GM23338 (cell line): ENCODE results near the gene TOP2A. TPM values are rescaled to one million over a fixed set of nuclear protein-coding genes. Genes with fewer than 3 reads are reported as not detected.

ENCODE experiments used
- ATAC-seq: fragments of 200-7000 bp; cut with Tn5 transposase; 3 replicates; pipeline ENCODE4 v1.9.1; 2020
- DNase-seq: peaks from one replicate; pipeline ENCODE4 v3.0.0-alpha.2; 2015; ENCODE audit warnings: low spot score
- H2AFZ ChIP-seq: fragments of 200-600 bp; sonication (generic); 2 replicates; pipeline ENCODE4 v1.8.0; 2016; ENCODE audit warnings: antibody characterized with exemption, mild to moderate bottlenecking, moderate library complexity
- H3F3A ChIP-seq: fragments of 200-600 bp; sonication (generic); replicated peaks from 2 replicates; pipeline ENCODE4 v1.8.0; 2017; ENCODE audit warnings: antibody characterized with exemption, mixed run types, low read depth
- H3K27ac ChIP-seq: fragments of 200-600 bp; sonication (generic); 2 replicates; pipeline ENCODE4 v1.6.1; 2016; ENCODE audit warnings: low read depth
- H3K27me3 ChIP-seq: fragments of 200-600 bp; sonication (generic); 2 replicates; pipeline ENCODE4 v1.8.0; 2016; ENCODE audit warnings: mild to moderate bottlenecking, mixed run types, moderate library complexity; ENCODE audit not compliant: insufficient read depth
- H3K36me3 ChIP-seq: fragments of 200-600 bp; sonication (generic); 2 replicates; pipeline ENCODE4 v1.8.0; 2016; ENCODE audit warnings: mild to moderate bottlenecking; ENCODE audit not compliant: insufficient read depth
- H3K4me1 ChIP-seq: fragments of 200-600 bp; sonication (generic); 2 replicates; pipeline ENCODE4 v1.8.0; 2016; ENCODE audit warnings: mild to moderate bottlenecking, moderate library complexity; ENCODE audit not compliant: insufficient read depth
- H3K4me2 ChIP-seq: fragments of 200-600 bp; sonication (generic); 2 replicates; pipeline ENCODE4 v1.7.1; 2017; ENCODE audit warnings: mixed run types
- H3K4me3 ChIP-seq: fragments of 200-600 bp; sonication (generic); 2 replicates; pipeline ENCODE4 v1.6.1; 2016; ENCODE audit warnings: mixed run types
- H3K79me2 ChIP-seq: fragments of 200-600 bp; sonication (generic); replicated peaks from 2 replicates; pipeline ENCODE4 v1.8.0; 2017; ENCODE audit warnings: mild to moderate bottlenecking; ENCODE audit not compliant: insufficient read depth
- H3K9me2 ChIP-seq: fragments of 200-600 bp; sonication (generic); 2 replicates; pipeline ENCODE4 v1.8.0; 2017; ENCODE audit not compliant: insufficient read depth
- H4K20me1 ChIP-seq: fragments of 200-600 bp; sonication (generic); replicated peaks from 2 replicates; pipeline ENCODE4 v1.8.0; 2017; ENCODE audit warnings: mild to moderate bottlenecking; ENCODE audit not compliant: insufficient read depth
- H3K27ac Mint-ChIP-seq: 2 replicates; pipeline ENCODE4 v1.8.0; 2020; ENCODE audit warnings: inconsistent platforms, mild to moderate bottlenecking, moderate library complexity, mixed read lengths
- H3K27me3 Mint-ChIP-seq: 3 replicates; pipeline ENCODE4 v1.8.0; 2022; ENCODE audit warnings: low read depth, mild to moderate bottlenecking, moderate library complexity, mixed read lengths, inconsistent platforms; ENCODE audit not compliant: insufficient read depth, poor library complexity
- H3K36me3 Mint-ChIP-seq: 3 replicates; pipeline ENCODE4 v1.8.0; 2021; ENCODE audit warnings: low read depth, mild to moderate bottlenecking, inconsistent platforms, moderate library complexity, mixed read lengths
- H3K4me1 Mint-ChIP-seq: 3 replicates; pipeline ENCODE4 v1.8.0; 2020; ENCODE audit warnings: mild to moderate bottlenecking, inconsistent platforms, mixed read lengths
- H3K4me3 Mint-ChIP-seq: 3 replicates; pipeline ENCODE4 v1.8.0; 2021; ENCODE audit warnings: moderate library complexity, mild to moderate bottlenecking, inconsistent platforms, mixed read lengths
- H3K9me3 Mint-ChIP-seq: 3 replicates; pipeline ENCODE4 v1.8.0; 2020; ENCODE audit warnings: moderate library complexity, mild to moderate bottlenecking, inconsistent platforms, mixed read lengths
- CTCF ChIP-seq, 2 experiments: fragments of 200-600 bp in 1 of 2; sonication (generic) in 1 of 2; conservative IDR thresholded peaks; 2 replicates each; pipeline versions ENCODE4 v1.5.1 to v1.6.1; 2016 to 2017; ENCODE audit warnings: antibody characterized with exemption in 2 of 2, low read depth in 2 of 2, mild to moderate bottlenecking in 2 of 2, moderate library complexity in 1 of 2
- EZH2 ChIP-seq: fragments of 200-600 bp; sonication (generic); IDR thresholded peaks from one replicate; pipeline ENCODE4 v1.8.0; 2017; ENCODE audit warnings: antibody characterized with exemption, mild to moderate bottlenecking, low read depth; ENCODE audit not compliant: unreplicated experiment
- JUNB ChIP-seq: IDR thresholded peaks from one replicate; pipeline ENCODE4 v1.6.1; 2016; ENCODE audit warnings: antibody characterized with exemption; ENCODE audit not compliant: unreplicated experiment
- POLR2AphosphoS5 ChIP-seq: IDR thresholded peaks from 2 replicates; pipeline ENCODE4 v1.6.1; 2016; ENCODE audit warnings: antibody characterized with exemption, low read depth
- REST ChIP-seq: IDR thresholded peaks from one replicate; pipeline ENCODE4 v1.6.1; 2018; ENCODE audit warnings: antibody characterized with exemption; ENCODE audit not compliant: unreplicated experiment
- STAT1 ChIP-seq: IDR thresholded peaks from one replicate; pipeline ENCODE4 v1.6.1; 2016; ENCODE audit warnings: antibody characterized with exemption; ENCODE audit not compliant: unreplicated experiment
- ZNF331 ChIP-seq: fragments of 250-450 bp; sonication (Bioruptor Pico); IDR thresholded peaks from 2 replicates; pipeline ENCODE4 v1.5.0; 2020; ENCODE audit warnings: low read depth, mild to moderate bottlenecking, moderate library complexity
- polyA plus RNA-seq: library from polyadenylated mRNA; unstranded; fragments of >200 nt; fragmentation: Nextera tagmentation; extraction: Ambion mirVana; gene quantifications from 2 replicates; pipeline ENCODE4 v1.2.1, GENCODE V29; 2016
- total RNA-seq: library from RNA; depleted of rRNA; stranded (reverse); fragments of >200 nt; shearing (Covaris generic); gene quantifications from 2 replicates; pipeline ENCODE4 v1.2.3, GENCODE V29; 2014

TOP2A gene
- total and polyA plus RNA-seq, 2 experiments from 2014 or later, result 263 to 442 TPM

GRCh38 chr17:40348562-40349476 is 68.9 kb downstream of the TOP2A start (continued):
- TF ChIP-seq STAT1 (no peak), ZNF331 (CRISPR knock-in tag) (no peak), CTCF (conservative IDR thresholded peaks at IDR 0.05; ENCODE audit: low read depth in 2 of 2) (no peak), JUNB (no peak), EZH2 (no peak)

- DNase-seq (peak; percentile 73), ATAC-seq (peak; percentile 16)
- Mint-ChIP-seq H3K4me1 (peaks cover 91% of the 10 kb centered on the region), H3K27ac (no peak overlapping the region), H3K36me3 (peaks cover 32% of the 10 kb centered on the region), H3K27me3 (peaks cover 58% of the 10 kb centered on the region), H3K9me3 (no peaks in the 10 kb centered on the region), H3K4me3 (peak overlapping the region; percentile 76)
- H4K20me1 ChIP-seq, result peaks cover 11% of the 10 kb centered on the region
- no peaks in the 10 kb centered on the region for H3K36me3 ChIP-seq
- peak overlapping the region; percentile 99 for H3K4me2 ChIP-seq
- no peak overlapping the region for H2AFZ ChIP-seq
- H3K4me3 ChIP-seq, result peak overlapping the region; percentile 92
- no peak for TF ChIP-seq REST
- peak; percentile 45; the same call in 1 of the 2 replicates for TF ChIP-seq POLR2AphosphoS5
- H3K9me2 ChIP-seq, result no peaks in the 10 kb centered on the region
- H3F3A ChIP-seq, result peaks cover 23% of the 10 kb centered on the region
- peaks cover 43% of the 10 kb centered on the region for H3K27me3 ChIP-seq
- peaks cover 7% of the 10 kb centered on the region; the same call in 1 of the 2 replicates for H3K79me2 ChIP-seq
- peaks cover 74% of the 10 kb centered on the region for H3K4me1 ChIP-seq
- H3K27ac ChIP-seq, result no peak overlapping the region
These were observed 69.6 kb downstream of the TOP2A start for GRCh38 chr17:40348136-40348504.
